DOHH2 (cell line): ENCODE results near the gene RASD2.
A peak's percentile ranks its signal among the peaks of the same experiment; 100 is the strongest.
"Not testable (repeated sequence)": the region's sequence is repeated elsewhere in the genome, so short reads cannot be mapped to it uniquely, and the experiment has no call there.

Experiments used
- H3F3A ChIP-seq: fragments of 200-600 bp; sonication (generic), shearing (Covaris generic); 2 replicates; pipeline ENCODE4 v1.6.0; 2016; ENCODE audit warnings: antibody characterized with exemption, mild to moderate bottlenecking; ENCODE audit not compliant: control insufficient read depth, insufficient read depth
- H3K27ac ChIP-seq: fragments of 200-600 bp; sonication (generic); 2 replicates; pipeline ENCODE4 v1.5.1; 2014; ENCODE audit warnings: low read depth, mild to moderate bottlenecking, low read length, moderate library complexity
- H3K27me3 ChIP-seq: fragments of 200-600 bp; sonication (generic); 2 replicates; pipeline ENCODE4 v1.6.1; 2014; ENCODE audit warnings: mild to moderate bottlenecking, low read length, mixed read lengths; ENCODE audit not compliant: control insufficient read depth
- H3K36me3 ChIP-seq: fragments of 200-600 bp; sonication (generic); 2 replicates; pipeline ENCODE4 v1.6.1; 2014; ENCODE audit warnings: mild to moderate bottlenecking, low read length, moderate library complexity, mixed read lengths; ENCODE audit not compliant: control insufficient read depth
- H3K4me1 ChIP-seq: fragments of 200-600 bp; sonication (generic); 2 replicates; pipeline ENCODE4 v1.6.1; 2014; ENCODE audit warnings: mild to moderate bottlenecking, low read length, mixed read lengths; ENCODE audit not compliant: control insufficient read depth
- H3K4me2 ChIP-seq: fragments of 200-600 bp; sonication (generic); 2 replicates; pipeline ENCODE4 v1.6.0; 2014; ENCODE audit warnings: mild to moderate bottlenecking, low read length, moderate library complexity
- H3K4me3 ChIP-seq: fragments of 200-600 bp; sonication (generic); 2 replicates; pipeline ENCODE4 v1.5.1; 2014; ENCODE audit warnings: mild to moderate bottlenecking, low read length, mixed read lengths
- H3K79me2 ChIP-seq: fragments of 200-600 bp; sonication (generic); 2 replicates; pipeline ENCODE4 v1.6.1; 2014; ENCODE audit warnings: mild to moderate bottlenecking, low read length, mixed read lengths; ENCODE audit not compliant: control insufficient read depth
- H3K9me2 ChIP-seq: fragments of 200-600 bp; sonication (generic); replicated peaks from 2 replicates; pipeline ENCODE4 v1.6.1; 2014; ENCODE audit warnings: mild to moderate bottlenecking, low read length, mixed read lengths; ENCODE audit not compliant: control insufficient read depth
- H3K9me3 ChIP-seq: fragments of 200-600 bp; sonication (generic); 2 replicates; pipeline ENCODE4 v1.6.1; 2014; ENCODE audit warnings: antibody characterized with exemption, low read length, mixed read lengths; ENCODE audit not compliant: control insufficient read depth, insufficient read depth
- H4K20me1 ChIP-seq: fragments of 200-600 bp; sonication (generic); 2 replicates; pipeline ENCODE4 v1.6.0; 2014; ENCODE audit warnings: low read depth, mild to moderate bottlenecking, antibody characterized with exemption, low read length, moderate library complexity; ENCODE audit not compliant: control insufficient read depth, insufficient read depth
- CTCF ChIP-seq: fragments of 200-600 bp; sonication (generic); IDR thresholded peaks from one replicate; pipeline ENCODE4 v1.5.1; 2014; ENCODE audit warnings: antibody characterized with exemption, mild to moderate bottlenecking, low read depth, low read length; ENCODE audit not compliant: poor library complexity, severe bottlenecking
- EZH2phosphoT487 ChIP-seq: fragments of 200-600 bp; sonication (generic); IDR thresholded peaks from 2 replicates; pipeline ENCODE4 v1.6.1; 2017; ENCODE audit warnings: borderline replicate concordance, mild to moderate bottlenecking, antibody characterized with exemption, low read length, moderate library complexity, mixed read lengths

RASD2 gene

GRCh38 chr22:35514366-35514765 is 26.3 kb upstream of the RASD2 start:
- Histone ChIP-seq H3F3A (no peaks in the 10 kb centered on the region), H3K9me3 (no peaks in the 10 kb centered on the region), H3K79me2 (no peaks in the 10 kb centered on the region), H3K27ac (no peak overlapping the region), H3K4me1 (no peaks in the 10 kb centered on the region), H3K9me2 (no peaks in the 10 kb centered on the region), H3K4me3 (no peak overlapping the region), H3K4me2 (no peak overlapping the region), H4K20me1 (no peaks in the 10 kb centered on the region), H3K27me3 (peaks cover 48% of the 10 kb centered on the region), H3K36me3 (no peaks in the 10 kb centered on the region)
- TF ChIP-seq CTCF (no peak), EZH2phosphoT487 (no peak)

GRCh38 chr22:35515952-35516351 is 24.7 kb upstream of the RASD2 start:
- H3K4me2 ChIP-seq, H3F3A ChIP-seq, H3K79me2 ChIP-seq, H4K20me1 ChIP-seq, H3K9me2 ChIP-seq, H3K36me3 ChIP-seq, H3K4me1 ChIP-seq, H3K27ac ChIP-seq, H3K4me3 ChIP-seq, H3K9me3 ChIP-seq: not testable (repeated sequence)
- H3K27me3 ChIP-seq = peaks cover 43% of the 10 kb centered on the region

- Histone ChIP-seq H3K4me2 (no peak overlapping the region), H3K4me3 (no peak overlapping the region), H3K27ac (no peak overlapping the region), H3K79me2 (no peaks in the 10 kb centered on the region), H3K9me2 (no peaks in the 10 kb centered on the region), H3K4me1 (no peaks in the 10 kb centered on the region), H3K9me3 (no peaks in the 10 kb centered on the region), H3F3A (no peaks in the 10 kb centered on the region), H3K27me3 (peaks cover 40% of the 10 kb centered on the region), H4K20me1 (no peaks in the 10 kb centered on the region), H3K36me3 (no peaks in the 10 kb centered on the region)
- TF ChIP-seq CTCF (no peak), EZH2phosphoT487 (no peak)
These were observed 23.9 kb upstream of the RASD2 start for GRCh38 chr22:35516723-35517122.

- no peaks in the 10 kb centered on the region for H3K9me3 ChIP-seq
- peaks cover 35% of the 10 kb centered on the region for H3K27me3 ChIP-seq
- no peaks in the 10 kb centered on the region for H3F3A ChIP-seq
- no peaks in the 10 kb centered on the region for H3K36me3 ChIP-seq
- H3K4me2 ChIP-seq = no peak overlapping the region
- H3K4me3 ChIP-seq = no peak overlapping the region
- H4K20me1 ChIP-seq = no peaks in the 10 kb centered on the region
- H3K27ac ChIP-seq = no peak overlapping the region
- no peaks in the 10 kb centered on the region for H3K4me1 ChIP-seq
- no peaks in the 10 kb centered on the region for H3K79me2 ChIP-seq
- no peaks in the 10 kb centered on the region for H3K9me2 ChIP-seq
- no peak for TF ChIP-seq EZH2phosphoT487
- TF ChIP-seq CTCF = peak; percentile 25
These were observed 23.4 kb upstream of the RASD2 start for GRCh38 chr22:35517207-35517606.
